ENCODE data around the gene CMIP.

The CMIP gene

DNA sequence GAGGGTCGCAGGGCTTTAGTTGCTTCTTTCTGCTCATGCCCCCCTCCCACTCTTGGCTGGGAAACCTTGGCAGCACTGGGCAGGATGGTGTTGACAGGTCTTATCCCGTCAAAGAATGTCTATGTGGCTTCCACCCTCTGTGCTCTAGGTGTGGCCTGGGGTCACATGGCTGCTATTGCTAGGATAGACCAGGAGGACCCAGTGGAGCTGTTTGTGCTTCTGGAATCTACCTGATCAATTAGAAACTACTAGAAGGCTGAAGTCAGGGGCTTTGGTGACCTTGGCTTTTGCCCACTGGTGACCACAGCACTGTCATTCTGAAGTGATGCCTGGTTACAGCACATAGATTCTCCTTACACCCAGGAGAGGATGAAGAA lies 105.8 kb downstream of the CMIP start:
- DNase-seq (ENCODE audit: low read depth) = no peak
- no peak overlapping the region for H3K4me3 ChIP-seq (ENCODE audit: low read depth, low read length)
- TF ChIP-seq, protein P1, sequence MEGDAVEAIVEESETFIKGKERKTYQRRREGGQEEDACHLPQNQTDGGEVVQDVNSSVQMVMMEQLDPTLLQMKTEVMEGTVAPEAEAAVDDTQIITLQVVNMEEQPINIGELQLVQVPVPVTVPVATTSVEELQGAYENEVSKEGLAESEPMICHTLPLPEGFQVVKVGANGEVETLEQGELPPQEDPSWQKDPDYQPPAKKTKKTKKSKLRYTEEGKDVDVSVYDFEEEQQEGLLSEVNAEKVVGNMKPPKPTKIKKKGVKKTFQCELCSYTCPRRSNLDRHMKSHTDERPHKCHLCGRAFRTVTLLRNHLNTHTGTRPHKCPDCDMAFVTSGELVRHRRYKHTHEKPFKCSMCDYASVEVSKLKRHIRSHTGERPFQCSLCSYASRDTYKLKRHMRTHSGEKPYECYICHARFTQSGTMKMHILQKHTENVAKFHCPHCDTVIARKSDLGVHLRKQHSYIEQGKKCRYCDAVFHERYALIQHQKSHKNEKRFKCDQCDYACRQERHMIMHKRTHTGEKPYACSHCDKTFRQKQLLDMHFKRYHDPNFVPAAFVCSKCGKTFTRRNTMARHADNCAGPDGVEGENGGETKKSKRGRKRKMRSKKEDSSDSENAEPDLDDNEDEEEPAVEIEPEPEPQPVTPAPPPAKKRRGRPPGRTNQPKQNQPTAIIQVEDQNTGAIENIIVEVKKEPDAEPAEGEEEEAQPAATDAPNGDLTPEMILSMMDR (IDR thresholded peaks at IDR 0.05; ENCODE audit: insufficient read depth, low read depth, low read length, missing control alignments) = no peak

DNA sequence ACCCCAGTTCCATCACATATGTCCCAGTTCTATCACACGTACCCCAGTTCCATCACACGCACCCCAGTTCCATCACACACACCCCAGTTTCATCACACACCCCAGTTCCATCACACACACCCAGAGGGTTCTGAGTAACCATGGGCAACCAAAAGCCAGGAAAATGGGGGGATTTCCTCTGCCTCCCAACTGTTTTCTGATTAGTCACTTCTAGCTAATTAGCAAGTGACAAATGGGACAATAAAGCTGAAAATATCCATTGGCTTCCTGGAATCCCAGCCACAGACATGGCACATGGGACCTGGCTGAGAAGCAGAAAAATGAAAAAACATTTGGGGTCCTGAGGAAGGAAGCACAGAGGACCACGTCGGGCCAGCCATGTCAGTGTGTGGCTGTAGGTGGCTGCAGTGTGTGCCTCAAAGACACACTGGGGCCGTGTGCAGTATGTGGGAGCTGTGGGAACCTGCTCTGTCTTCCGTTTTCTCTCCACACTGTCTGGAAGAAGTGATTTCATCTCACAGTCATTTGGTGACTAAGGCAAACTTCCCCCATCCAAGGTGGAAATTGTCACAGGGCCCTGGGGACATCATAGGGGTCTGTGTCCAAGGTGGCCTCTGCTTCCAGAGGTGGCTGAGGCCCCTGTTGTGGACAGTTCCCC lies 106.7 kb downstream of the CMIP start:
- peak; percentile 37 for DNase-seq (ENCODE audit: low read depth)
- TF ChIP-seq, protein P1 (IDR thresholded peaks at IDR 0.05; ENCODE audit: insufficient read depth, low read depth, low read length, missing control alignments) = no peak
- H3K4me3 ChIP-seq (ENCODE audit: low read depth, low read length) = no peak overlapping the region

DNA sequence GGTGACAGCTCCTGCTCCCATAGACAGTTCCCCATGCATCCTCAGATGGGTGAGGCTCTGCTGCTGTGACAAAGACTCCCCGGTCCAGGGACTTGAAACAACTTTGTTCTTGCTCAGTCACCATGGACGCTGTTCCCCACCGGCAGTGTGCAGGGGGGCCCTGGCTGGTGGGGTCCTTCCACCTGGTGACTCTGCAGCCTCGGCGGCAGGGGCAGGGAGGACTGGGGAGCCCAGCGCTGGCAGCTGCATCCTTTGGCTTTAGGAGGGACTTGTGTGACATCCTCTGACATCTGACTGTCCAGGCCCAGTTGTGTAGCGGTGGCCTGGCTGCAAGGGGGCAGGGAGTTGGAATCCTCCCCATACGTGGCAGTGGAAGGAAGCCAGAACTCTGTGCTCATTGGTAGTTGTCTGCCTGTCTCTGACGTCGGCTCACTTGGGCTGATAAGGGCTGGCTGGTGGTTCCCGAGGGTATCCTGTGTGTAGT lies 107.3 kb downstream of the CMIP start:
- no peak for DNase-seq (ENCODE audit: low read depth)
- TF ChIP-seq, protein P1 (IDR thresholded peaks at IDR 0.05; ENCODE audit: insufficient read depth, low read depth, low read length, missing control alignments) = no peak
- no peak overlapping the region for H3K4me3 ChIP-seq (ENCODE audit: low read depth, low read length)

DNA sequence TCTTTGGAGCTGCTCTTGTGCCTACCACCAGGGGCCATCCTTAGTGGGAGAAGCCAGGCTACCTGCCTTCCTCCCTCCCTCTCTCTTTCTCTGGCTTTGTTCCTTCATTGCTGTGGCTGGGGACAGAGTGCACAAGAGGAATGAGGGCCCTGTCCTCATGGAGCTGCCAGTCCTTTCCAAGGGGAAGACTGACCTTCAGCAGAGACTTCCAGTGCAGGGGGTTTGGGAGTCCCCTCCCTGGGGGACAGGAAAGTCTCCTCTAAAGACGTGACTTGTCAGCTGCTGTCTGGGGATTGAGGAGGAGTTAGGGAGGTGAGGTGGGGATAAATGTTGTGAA lies 108.1 kb downstream of the CMIP start:
- no peak for DNase-seq (ENCODE audit: low read depth)
- TF ChIP-seq, protein P1 (IDR thresholded peaks at IDR 0.05; ENCODE audit: insufficient read depth, low read depth, low read length, missing control alignments) = no peak
- no peak overlapping the region for H3K4me3 ChIP-seq (ENCODE audit: low read depth, low read length)

DNA sequence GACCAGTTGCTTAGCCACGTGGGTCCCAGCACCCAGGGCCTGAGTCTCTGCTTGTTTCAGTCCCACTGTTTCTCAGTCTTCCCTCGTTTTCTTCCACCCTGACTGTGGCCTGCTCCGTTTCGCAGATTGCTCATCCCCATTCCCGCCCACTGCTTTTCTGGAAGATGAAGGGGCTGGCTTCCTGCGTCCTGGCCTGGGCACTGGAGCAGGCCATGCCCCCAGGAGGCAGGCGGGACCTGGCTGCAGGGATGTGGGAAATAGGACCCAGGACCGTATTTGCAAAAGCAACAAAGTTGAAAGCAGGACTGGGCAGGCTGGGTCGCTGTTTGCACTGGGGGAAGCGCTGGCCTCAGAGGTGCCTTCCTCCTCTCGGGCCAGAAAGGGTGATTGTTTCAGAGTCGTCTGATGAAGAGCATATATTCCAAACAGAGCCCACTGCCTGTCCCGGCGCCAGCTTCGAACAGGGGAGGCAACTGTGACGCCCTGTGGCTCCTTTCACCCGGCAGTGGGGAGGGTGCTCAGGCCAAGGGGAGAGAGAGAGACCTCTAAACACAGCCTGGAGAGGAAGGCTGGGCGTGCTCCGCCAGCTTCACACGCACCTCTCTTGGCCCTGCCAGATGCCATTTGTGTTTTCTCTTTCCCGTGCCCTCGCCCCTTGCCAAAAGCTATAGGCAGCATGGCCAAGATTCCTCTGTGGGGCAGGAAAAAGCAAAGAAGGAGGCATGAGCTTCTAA lies 108.6 kb downstream of the CMIP start:
- H3K4me3 ChIP-seq (ENCODE audit: low read depth, low read length) = no peak overlapping the region
- TF ChIP-seq, protein P1 (IDR thresholded peaks at IDR 0.05; ENCODE audit: insufficient read depth, low read depth, low read length, missing control alignments) = no peak
- DNase-seq (ENCODE audit: low read depth) = no peak

DNA sequence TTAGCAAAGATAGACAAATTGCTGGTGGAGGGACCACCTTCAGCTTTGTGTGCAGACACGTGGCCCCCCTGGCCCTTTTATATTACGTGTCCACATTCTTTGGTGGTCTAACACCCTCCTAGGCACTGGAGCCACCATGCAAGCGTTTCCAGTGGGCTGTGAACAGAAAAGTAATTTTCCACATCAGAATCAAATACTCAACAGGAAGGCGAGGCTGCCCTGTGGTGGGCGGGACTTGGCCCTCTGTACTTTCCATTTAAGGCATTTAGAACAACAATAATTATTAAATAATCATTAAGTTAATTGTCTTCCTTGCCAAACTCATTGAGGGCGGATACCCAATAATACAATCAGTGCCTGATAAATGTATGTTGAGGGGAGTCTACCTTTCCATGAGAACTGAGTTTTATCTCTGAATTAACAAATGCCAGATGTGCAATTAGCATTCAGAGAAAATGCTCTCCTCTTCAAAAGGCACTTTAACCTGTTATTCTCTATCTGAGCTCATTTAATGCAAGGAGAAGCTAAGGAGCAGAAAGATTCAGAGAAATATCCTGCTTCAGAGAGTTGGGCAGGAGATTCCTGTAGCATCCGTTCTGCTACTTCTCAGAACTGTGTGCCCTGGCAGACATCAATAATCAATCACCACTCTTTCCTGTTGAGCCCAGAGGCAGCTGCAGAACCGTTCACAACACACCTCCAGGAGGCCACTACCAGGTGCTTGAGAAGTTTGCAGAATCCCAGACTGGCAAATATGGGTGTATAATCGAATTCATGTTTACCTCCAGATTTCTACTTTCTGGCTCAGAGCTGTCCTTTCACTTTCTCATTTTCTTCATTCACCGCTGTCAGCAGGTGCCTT lies 109.4 kb downstream of the CMIP start:
- H3K4me3 ChIP-seq (ENCODE audit: low read depth, low read length) = no peak overlapping the region
- no peak for DNase-seq (ENCODE audit: low read depth)
- TF ChIP-seq, protein P1 (IDR thresholded peaks at IDR 0.05; ENCODE audit: insufficient read depth, low read depth, low read length, missing control alignments) = no peak

Measured in GM12865 (cell line).